HG03175 (cell line): Measurements from ENCODE around the gene BEND6.
"Not testable (repeated sequence)": the region's sequence is repeated elsewhere in the genome, so short reads cannot be mapped to it uniquely, and the experiment has no call there.

Experiments
- ATAC-seq: cut with Tn5 transposase; IDR thresholded peaks from one replicate; pipeline ENCODE4 v1.9.1; 2021; ENCODE audit warnings: mild to moderate bottlenecking, moderate library complexity; ENCODE audit not compliant: unreplicated experiment

BEND6 gene

DNA sequence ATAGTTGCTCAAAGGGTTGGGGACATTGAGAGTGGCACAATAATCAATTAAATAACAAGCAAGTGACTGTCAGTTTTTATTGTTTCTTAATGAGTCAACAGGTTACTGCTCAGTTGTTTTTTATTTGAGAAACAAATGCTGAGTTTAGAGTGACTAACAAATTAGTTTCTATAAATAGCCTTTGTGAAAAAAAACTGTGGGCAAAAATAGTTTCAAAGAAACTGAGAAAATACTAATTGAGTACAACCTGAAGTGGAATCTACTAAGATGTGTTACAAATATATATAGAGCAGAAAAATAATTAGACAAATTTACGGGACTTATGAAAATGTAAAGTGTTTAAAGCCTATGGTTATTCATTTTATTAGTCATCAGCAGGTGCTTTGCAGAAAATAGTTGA is 22.3 kb downstream of the BEND6 start:
- no peak for ATAC-seq

DNA sequence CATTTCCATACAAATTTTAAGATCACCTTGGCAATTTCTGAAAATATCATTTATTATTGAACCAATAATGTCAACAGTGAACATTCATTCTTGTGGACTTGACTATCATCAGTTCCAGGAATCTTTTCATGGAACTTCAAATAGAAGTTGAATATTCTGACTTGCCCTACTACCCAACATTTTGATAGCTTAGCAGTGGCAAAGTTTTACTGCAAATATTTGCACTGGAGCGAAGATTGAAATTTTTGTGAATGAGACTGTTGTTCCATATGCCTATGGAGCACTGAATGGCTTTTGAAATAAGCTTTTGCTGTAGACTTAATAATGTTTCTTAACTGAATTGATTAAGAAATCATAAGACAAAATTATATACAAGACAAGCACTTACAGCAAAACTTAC is 23.6 kb downstream of the BEND6 start:
- no peak for ATAC-seq

DNA sequence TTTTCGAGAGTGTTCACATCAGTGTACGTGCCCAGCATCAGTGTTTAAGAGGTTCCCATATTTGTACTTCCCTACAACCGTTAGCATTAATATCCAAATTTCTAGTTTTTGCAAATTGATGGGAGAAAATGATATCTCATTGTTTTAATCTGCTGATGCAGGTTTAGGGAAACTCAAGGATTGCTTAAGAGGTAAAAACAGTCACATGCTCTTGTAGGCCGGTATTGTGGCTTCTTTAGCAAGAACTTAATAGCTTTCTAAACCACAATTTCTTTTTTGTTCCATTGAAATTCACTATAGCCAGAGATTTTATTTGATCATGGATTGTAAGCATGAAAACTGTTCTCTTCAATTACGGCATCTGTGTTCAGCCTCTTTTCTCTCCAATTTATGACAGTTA is 29.5 kb downstream of the BEND6 start:
- no peak for ATAC-seq

DNA sequence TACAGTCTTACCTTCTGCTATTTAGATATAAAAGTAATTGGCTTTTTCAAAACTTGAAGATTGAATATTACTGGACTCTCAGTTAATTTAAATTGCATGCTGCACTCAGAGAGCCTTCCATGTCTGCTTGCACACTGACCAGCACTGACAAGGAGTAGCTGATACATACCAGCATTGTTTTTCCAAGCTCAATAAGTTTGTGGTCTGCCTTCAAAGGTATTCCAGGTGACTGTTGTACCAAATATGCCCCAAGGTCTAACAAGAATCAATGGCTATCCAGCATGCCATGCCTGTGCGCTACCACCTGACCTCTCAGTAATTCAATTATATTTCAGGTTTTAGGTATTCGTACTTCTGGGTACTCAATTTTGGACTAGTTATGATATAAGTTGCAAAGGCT is 30.0 kb downstream of the BEND6 start:
- ATAC-seq = no peak

DNA sequence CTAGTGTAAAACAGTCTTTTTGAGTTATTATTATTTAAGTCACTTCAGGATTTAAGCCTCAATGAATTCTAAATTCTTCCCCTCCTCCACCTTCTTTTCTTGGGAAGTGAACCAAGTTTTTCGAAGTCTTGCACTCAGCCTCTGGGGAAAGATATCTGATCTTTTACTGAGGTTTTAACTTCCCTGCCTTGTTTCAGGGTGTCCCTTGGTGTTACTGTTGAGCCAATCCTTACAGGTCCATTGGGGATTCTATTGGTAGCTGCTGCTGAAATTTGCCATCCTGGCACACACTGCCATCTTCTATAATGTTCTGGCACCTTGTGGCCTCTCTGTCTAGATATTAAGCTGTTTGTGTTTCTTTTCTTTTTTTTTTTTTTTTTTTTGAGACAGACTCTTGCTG is 31.7 kb downstream of the BEND6 start:
- ATAC-seq = no peak

DNA sequence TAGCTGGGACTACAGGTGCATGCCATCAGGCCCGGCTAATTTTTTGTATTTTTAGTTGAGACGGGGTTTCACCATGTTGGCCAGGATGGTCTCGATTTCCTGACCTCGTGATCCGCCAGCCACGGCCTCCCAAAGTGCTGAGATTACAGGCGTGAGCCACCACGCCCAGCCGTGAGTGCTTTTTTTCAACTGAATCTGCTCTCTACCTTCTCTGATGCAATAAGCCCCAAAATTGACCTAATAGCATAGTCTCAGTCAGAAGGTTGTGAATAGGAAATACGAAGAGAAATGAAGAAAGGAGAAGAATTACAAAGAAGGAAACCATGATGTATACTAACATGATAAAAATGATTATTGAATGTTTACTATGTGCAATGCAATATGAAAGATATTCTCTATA is 33.2 kb downstream of the BEND6 start:
- ATAC-seq = no peak

DNA sequence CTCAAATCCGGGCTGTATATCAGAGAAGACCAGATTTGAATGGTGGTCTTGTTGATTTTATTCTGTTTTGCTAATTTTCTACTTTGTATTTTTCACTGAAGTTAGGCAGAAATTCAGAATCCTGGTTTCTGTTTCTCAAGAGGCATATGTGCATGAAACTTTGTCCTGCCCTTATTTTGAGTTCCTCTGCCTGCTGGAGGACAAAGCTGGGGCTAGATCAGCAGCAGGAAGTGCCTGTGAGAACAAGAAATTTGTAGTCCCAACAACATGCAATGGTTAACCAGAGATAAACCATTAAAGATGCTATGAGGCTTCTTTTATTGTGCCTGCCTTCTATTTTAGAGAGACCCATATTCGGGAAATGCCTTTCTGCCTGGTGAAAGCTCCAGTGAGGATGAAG is 37.1 kb downstream of the BEND6 start:
- ATAC-seq = no peak

DNA sequence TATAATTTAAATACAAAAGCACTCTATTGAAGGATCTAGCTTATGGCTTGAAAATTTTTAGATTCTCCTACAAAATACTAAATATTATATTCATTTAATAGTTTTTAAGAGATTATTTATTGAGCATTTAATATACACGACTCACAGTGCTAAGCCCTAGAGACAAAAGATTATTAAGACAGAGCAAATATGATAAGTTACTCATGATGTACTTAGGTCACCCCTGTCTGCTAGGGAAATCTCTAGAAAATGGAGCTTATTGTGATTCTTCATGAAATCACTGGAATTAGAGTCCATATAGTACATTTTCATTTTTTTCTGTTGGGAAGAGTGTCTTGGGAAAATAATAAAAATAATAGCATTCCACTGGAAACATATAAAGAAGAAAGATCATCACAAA is 37.8 kb downstream of the BEND6 start:
- ATAC-seq = no peak

DNA sequence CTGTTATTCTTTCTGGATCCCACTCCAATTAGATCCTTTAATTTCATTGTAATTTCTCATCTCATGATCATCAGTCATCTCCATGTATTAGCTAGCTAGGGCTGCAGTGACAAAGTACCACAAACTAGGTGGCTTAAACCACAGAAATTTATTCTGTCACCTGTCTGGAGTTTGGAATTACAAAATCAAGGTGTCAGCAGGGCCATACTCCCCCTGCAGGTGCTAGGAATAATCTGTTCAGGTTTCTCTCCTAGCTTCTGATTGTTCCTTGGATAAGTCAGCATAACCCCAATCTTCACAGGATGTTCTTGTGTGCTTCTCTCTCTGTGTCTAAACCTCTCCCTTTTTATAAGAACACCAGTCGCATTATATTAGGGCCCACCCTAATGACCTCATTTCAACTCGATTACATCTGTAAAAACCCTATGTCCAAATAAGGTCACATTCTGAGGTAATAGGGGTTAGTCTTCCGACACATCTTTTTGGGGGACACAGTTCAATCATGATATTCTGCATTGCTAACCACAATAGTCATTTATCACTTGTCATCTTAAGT is 40.5 kb downstream of the BEND6 start:
- no peak for ATAC-seq

DNA sequence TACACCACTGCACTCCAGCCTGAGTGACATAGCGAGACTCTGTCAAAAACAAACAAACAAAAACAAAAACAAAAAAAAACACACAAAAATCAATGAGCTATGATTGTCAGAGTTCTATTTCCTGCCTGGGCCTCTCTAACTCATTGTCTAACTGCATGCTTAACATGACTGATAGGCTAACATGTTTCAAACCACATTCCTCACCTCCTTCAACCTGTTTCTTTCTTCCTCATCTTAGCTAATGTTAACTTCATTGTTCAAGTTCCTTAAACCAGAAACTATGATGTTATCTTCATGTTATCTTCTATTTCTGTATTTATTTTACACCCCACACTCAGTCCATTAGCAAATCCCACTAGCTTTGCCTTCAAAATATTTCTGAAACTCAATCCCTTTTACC is 41.5 kb downstream of the BEND6 start:
- ATAC-seq = no peak

DNA sequence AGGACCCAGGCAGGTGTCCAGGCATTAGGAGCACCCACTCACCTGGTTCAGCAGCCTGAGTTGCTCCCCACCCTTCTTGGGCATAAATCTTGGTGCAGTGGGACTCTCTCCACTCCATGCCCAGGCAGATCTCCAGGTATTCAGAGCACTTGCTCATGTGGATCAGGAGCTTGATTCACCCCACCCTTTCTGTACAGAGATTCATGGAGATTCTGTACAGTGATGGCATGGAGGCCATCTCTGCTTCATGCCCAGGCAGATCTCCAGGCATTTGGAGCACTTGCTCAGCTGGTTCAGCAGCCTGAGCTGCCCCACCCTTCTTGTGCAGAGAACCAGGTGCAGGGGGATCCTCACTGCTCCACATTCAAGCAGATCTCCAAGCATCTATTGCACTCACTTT is 44.1 kb downstream of the BEND6 start:
- ATAC-seq = no peak

DNA sequence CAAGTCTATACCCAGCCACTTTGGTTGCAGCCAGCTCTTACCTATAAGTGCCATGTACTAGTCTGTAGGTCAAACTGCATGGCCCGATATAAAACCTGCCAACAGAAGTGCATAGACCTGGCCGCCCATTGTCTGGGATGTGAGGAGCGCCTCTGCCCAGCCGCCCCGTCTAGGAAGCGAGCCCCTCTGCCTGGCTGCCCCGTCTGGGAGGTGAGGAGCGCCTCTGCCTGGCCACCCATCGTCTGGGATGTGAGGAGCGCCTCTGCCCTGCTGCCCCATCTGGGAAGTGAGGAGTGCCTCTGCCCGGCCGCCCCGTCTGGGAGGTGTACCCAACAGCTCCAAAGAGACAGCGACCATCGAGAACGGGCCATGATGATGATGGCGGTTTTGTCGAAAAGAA is 44.8 kb downstream of the BEND6 start:
- not testable (repeated sequence) for ATAC-seq

DNA sequence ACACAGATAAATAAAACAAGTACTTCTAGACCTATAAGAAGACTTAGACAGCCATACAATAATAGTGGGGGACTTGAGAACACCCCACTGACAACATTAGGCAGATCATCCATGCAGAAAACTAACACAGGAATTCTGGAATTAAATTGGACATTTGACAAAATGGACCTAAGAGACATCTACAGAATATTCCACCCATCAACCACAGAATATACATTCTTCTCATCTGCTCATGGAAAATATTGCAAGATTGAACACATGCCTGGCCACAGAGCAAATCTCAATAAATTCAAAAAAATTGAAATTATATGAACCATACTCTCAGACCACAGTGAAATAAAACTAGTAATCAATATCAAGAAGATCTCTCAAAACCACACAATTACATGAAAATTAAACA is 47.3 kb downstream of the BEND6 start:
- no peak for ATAC-seq

DNA sequence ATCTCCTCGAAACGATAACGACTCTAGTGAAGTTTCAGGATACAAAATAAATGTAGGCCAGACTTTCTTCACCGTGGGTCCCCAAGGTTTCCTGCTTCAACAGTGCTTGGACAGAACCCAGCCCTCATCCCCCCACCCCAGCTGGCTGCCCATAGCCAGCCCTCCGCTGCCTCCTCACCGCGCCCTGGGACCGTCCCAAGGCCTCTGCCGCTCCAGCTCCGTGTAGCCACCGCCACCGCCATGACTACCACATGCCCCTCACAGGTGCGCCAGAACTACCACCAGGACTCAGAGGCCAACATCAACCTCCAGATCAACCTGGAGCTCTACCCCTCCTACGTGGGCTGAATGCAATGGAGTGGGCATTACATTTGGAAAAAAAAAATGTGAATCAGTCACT is 49.4 kb downstream of the BEND6 start:
- ATAC-seq = no peak

DNA sequence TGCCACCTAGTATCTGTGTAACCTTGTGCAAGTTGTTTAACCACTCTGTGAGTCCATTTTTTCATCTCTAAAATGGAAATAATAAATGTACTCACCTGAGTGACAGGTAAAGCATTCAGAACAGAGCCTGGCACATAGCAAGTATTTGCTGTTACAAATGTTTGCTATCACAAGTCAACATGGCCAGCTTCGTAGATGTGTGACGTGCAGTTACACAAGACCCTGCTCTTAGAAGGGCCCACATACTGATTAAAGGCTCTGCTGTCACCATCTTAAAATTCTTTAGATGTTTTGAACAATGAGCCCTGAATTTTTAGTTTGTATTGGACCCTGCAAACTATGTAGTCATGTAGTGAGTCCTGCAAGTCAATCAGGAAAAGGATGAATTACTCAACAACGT is 51.2 kb downstream of the BEND6 start:
- no peak for ATAC-seq

DNA sequence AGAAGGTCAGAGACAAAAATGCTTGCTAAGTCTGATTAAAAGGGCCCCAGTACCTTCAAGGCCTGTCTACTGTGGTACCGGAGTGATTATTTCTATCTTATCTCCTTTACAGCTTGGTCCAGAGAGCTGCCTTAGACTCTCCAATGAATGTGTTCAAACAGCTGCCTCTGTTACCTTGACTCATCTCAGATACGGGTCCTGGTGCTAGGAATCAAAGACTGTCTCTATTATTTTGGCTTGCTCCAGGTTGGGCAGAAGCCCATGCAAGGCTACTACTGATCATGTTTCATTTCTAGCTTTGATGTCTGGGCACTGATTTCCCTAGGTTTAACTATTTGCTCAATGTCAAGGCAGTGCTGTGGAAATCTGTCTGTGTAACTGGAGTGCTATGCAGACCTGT is 53.2 kb downstream of the BEND6 start:
- not testable (repeated sequence) for ATAC-seq

DNA sequence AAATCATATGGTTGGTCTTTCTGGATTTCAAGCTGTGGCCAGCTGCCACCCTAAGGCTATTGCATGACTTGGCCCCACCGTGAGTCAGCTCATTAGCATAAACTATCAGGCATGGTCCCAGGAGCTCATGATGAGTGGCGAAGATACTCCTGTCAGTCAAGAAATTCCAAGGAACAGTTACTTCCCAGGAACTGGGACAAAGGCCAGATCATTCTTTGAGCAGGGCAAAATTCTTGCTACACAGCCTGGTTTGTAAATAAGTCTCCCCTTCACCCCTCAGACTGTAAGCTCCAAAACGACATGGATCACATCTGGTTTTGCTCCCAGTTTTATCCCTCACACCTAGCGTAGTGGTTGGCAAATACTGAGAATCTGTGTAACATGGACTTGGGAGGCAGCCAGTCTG is 58.6 kb downstream of the BEND6 start:
- no peak for ATAC-seq

DNA sequence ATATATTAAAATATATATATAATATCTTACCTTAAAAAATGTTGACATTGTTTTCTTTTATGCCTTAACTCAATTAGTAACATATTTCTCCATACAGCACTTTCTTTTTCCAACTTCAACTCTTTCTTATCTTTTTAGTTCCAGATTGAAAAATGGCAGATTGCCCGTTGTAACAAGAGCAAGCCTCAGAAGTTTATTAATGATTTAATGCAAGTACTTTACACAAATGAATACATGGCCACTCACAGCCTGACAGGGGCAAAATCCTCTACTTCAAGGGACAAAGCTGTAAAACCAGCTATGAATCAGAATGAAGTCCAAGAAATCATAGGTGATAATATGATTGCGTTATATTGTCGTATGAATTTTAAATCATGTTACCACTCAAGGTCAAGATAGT is 62.2 kb downstream of the BEND6 start:
- ATAC-seq = no peak

DNA sequence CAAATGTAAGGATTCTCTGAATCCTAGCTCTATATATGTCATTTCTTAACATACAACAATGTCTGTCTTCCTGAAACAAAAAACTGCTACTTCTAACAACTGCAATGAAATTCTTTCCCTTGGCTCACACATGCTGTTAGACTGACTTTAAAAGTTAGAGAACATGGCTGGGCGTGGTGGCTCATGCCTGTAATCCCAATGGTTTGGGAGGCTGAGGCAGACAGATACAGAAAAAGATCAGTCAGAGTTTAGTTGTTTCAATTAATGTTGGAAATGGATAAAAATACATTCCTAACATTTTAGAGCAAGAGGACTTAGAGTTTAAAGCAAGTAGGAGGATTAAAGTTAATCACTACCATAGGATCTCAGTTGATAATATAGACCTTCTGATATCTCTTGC is 62.9 kb downstream of the BEND6 start:
- ATAC-seq = no peak

DNA sequence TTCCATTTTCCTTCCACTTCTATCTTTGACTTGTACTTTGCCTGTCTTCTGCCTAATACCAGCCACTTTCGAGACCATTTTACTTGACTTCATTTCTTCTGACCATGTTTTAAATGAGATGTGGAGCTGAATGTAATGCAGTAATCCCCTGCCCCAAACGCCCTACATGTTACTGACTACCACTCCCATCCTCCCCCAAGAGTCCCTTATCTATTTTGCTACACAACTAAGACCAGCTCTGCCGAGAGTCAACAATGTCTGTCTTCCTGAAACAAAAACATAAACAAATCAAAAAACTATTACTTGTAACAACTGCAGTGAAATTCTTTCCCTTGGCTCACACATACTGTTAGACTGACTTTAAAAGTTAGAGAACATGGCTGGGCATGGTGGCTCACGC is 64.5 kb downstream of the BEND6 start:
- no peak for ATAC-seq

DNA sequence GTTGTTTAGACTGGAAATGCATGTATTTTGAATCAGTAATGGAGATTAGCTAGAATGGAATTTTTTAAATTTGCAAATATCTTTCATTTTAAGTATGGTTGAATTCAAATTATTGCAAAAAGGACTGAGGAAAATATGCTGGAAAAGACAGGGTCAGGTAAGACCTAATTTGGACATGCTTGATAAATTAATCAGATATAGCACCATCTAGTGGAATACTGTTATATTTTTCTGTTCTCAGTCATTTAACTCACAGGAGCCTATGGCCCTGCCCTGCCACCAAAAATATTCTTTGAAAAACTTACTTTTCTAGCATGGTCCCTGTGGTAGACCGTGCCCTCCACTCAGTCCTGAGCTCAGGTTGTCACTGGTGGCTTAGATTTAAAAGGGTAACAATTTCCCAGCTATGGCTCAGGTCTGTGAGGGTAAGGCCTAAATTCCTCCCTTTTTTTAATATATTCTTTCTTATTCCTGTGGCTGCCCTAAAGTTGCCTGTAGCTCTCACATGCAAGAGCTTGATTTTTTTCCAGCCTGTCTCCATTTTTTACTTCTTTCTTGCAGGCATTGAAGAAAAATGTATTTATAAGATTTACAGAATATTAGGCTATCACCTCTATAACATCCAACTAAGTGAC is 66.3 kb downstream of the BEND6 start:
- peak; percentile 79 for ATAC-seq

DNA sequence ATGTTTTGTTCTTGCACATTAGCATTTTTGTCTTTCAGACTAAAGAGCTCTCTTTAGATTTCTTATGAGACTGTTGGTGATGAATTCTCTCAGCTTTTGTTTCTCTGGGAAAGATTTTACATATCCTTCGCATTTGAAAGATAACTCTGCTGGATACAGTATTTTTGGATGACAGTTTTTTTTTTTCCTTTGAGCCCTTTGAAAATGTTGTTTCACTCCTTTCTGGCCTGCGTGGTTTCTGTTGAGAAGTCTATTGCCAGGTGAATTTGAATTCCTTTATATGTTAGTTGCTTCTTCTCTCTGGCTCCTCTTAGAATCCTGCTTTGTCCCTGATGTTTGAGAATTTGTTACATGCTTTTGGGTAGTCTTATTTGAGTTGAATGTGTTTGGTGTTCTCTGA is 69.4 kb downstream of the BEND6 start:
- ATAC-seq = no peak

DNA sequence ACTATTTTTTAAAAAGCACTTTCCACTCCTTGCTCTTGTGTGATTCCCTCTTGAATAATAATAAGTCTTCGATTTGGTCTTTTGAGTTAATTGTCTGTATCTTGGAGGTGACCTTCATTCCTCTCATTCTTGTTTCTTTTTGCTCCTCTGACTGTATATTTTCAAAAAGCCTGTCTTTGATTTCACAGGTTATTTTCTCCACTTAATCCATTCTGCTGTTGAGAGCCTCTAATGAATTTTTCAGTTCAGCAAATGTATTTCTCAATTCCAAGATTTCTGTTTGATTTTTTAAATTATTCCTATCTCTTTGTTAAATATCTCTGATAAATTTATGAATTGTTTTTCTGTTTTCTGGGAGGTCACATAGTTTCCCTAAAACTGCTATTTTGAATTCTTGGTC is 69.9 kb downstream of the BEND6 start:
- no peak for ATAC-seq
